ENCODE data around the gene MYPOP. TPM values are rescaled to one million over a fixed set of nuclear protein-coding genes. Genes with fewer than 3 reads are reported as not detected.

MYPOP gene
- total RNA-seq, 1 donor from 2014 or later: 1.6 TPM

DNA sequence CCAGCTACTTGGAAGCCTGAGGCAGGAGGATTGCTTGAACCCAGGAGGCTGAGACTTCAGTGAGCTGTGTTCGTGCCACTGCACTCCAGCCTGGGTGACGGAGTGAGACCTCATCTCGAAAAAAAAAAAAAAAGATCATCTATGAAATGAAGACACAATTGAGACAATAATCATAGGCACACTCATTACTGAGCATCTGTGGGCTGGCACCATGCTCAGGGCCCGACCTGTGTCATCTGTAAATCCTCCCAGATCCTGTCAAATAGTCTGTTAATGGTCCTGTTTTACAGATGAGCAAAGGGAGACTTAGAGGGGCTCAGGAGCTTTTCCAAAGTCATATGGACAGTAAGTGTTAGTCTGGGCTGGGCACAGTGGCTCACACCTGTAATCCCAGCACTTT is 16.3 kb upstream of the MYPOP start:
- TF ChIP-seq, protein P1, sequence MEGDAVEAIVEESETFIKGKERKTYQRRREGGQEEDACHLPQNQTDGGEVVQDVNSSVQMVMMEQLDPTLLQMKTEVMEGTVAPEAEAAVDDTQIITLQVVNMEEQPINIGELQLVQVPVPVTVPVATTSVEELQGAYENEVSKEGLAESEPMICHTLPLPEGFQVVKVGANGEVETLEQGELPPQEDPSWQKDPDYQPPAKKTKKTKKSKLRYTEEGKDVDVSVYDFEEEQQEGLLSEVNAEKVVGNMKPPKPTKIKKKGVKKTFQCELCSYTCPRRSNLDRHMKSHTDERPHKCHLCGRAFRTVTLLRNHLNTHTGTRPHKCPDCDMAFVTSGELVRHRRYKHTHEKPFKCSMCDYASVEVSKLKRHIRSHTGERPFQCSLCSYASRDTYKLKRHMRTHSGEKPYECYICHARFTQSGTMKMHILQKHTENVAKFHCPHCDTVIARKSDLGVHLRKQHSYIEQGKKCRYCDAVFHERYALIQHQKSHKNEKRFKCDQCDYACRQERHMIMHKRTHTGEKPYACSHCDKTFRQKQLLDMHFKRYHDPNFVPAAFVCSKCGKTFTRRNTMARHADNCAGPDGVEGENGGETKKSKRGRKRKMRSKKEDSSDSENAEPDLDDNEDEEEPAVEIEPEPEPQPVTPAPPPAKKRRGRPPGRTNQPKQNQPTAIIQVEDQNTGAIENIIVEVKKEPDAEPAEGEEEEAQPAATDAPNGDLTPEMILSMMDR (IDR thresholded peaks at IDR 0.05): no peak
- Histone ChIP-seq H3K27ac (no peak overlapping the region), H3K4me3 (no peak overlapping the region), H3K27me3 (no peaks in the 10 kb centered on the region), H3K36me3 (no peaks in the 10 kb centered on the region), H3K9me3 (no peaks in the 10 kb centered on the region), H3K4me1 (no peaks in the 10 kb centered on the region)
- no peak for DNase-seq (ENCODE audit: low spot score in 2 of 2)
- intact Hi-C loops (cut with DNase I): no loop called here

DNA sequence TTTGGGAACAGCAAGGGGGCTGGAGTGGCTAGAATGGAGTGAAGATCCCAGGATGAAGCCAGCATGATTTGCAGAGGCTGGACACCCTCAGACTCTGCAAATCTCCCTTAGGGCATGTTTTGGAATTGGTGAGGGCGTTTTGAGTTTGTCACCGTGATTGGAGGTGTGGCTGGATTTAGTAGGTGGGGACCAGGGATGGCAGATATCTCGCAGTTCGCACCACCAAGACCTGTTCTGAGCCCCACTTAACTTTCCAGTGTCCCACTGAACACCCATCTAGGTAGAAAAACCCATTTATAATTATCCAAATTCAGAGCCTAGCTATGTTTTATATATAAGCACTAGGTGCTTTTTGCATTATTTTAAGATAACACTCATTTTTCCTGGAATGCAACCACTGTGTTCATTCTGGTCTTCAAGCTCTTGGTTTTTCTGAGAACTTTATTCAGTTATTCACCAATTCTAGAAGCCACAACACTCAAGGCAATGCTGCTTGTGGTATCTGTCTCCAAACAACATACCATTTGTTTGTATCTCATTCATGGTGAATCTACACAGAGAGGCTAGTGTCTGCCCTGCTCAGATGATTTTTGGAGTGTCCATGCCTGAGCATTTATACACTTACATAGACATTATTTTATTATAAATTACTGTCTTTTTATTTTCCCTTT is 15.1 kb upstream of the MYPOP start:
- intact Hi-C loops (cut with DNase I): no loop called here
- H3K36me3 ChIP-seq: no peaks in the 10 kb centered on the region
- H3K4me3 ChIP-seq: no peak overlapping the region
- no peaks in the 10 kb centered on the region for H3K9me3 ChIP-seq
- TF ChIP-seq, protein P1 (IDR thresholded peaks at IDR 0.05): no peak
- no peaks in the 10 kb centered on the region for H3K27me3 ChIP-seq
- no peak overlapping the region for H3K27ac ChIP-seq
- H3K4me1 ChIP-seq: no peaks in the 10 kb centered on the region
- no peak for DNase-seq (ENCODE audit: low spot score in 2 of 2)

DNA sequence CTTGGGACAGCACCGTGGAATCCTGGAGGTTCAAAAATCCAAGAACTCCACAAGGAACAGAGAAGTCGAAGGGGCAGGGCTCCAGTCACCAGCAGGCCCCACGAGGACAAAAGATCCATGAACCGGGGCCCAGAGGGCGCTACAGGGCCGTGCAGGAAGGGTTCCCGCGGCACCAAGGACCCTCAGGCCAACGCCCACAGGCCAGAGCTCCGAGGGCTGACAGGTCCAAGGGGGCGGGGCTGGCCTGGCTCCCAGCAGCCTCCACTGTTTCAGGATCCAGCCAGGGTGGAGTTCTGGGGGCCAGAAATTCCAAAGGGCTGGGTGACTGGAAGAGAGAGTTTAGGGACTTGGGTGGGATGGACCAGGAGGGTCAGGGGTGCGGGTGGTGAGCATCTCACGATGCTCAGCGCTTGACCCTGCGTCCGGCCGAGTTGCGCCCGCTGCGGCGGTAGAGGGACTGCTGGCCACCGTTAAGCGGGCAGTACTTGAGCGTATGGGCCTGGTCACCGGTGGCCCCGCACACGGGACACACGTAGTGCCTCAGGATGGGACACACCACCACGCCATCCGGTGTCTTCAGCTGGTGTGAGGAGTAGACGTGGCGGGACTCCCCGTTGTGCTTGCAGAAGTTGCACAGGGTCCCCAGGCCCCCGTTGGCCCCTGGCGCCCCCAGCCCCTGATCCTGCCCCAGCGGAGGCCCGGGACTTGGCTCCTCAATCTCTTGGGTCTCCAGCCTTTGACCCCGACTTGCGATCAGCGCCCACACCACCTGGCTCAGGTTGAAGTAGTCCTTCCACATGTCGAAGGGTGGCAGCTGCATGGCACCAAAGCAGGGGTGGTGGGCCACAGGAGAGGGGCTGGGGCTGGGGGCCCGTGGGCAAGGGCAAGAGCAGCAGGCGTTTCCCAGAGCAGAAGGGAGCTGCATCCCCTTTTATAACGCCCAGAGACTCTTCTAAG is 11.7 kb upstream of the MYPOP start, which contains the start of gene NANOS2:
NANOS2 (minus strand) TSS at position 905 of the 957 bp plus-strand sequence; CDS start at position 820, 85 bp downstream.
- intact Hi-C loops (cut with DNase I): no loop called here
- DNase-seq (ENCODE audit: low spot score in 2 of 2): no peak
- no peaks in the 10 kb centered on the region for H3K27me3 ChIP-seq
- no peaks in the 10 kb centered on the region for H3K9me3 ChIP-seq
- H3K36me3 ChIP-seq: no peaks in the 10 kb centered on the region
- no peaks in the 10 kb centered on the region for H3K4me1 ChIP-seq
- H3K27ac ChIP-seq: no peak within 1 kb of the TSS
- H3K4me3 ChIP-seq: no peak within 1 kb of the TSS
- TF ChIP-seq, protein P1 (IDR thresholded peaks at IDR 0.05): no peak

DNA sequence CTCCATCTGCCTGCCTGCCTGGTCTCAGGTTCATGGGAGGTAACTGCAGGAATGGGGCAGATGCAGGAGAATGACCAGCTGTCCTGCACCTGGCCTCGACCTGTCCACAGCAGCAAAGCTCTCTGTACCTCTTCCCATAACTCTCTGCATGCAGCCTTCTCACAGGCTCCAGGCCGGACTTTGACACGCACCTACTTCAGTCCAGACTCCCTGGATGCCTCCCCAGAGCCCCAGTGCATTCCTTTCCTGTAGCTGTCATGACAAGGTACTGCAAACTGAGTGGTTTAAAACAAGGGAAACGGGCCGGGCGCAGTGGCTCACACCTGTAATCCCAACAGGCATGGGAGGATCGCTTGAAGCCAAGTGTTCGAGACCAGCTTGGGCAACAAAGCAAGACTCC is 8.9 kb upstream of the MYPOP start:
- no peak for DNase-seq (ENCODE audit: low spot score in 2 of 2)
- H3K27me3 ChIP-seq: no peaks in the 10 kb centered on the region
- no peak overlapping the region for H3K27ac ChIP-seq
- TF ChIP-seq, protein P1 (IDR thresholded peaks at IDR 0.05): no peak
- intact Hi-C loops (cut with DNase I): no loop called here
- H3K4me1 ChIP-seq: no peaks in the 10 kb centered on the region
- no peaks in the 10 kb centered on the region for H3K36me3 ChIP-seq
- no peaks in the 10 kb centered on the region for H3K9me3 ChIP-seq
- no peak overlapping the region for H3K4me3 ChIP-seq

DNA sequence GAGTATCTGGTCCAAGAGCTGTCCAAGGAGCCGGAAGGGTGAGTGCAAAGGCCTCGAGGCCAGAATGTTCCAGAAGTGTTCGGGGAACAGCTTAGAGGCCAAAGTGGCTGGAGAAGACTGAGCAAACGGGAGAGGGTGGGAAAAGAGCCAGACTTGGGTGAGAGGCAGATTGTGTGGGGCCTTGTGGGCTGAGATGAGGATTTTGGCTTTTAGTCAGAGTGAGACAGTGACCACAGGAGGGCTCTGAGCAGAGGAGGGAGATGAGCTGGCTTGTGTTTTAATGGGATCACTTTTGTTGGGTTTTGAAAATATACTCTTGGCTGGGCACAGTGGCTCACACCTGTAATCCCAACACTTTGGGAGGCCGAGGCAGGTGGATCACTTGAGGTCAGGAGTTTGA is 6.5 kb upstream of the MYPOP start:
- H3K36me3 ChIP-seq: no peaks in the 10 kb centered on the region
- intact Hi-C loops (cut with DNase I): no loop called here
- H3K27me3 ChIP-seq: no peaks in the 10 kb centered on the region
- no peaks in the 10 kb centered on the region for H3K9me3 ChIP-seq
- TF ChIP-seq, protein P1 (IDR thresholded peaks at IDR 0.05): no peak
- no peak overlapping the region for H3K4me3 ChIP-seq
- no peak overlapping the region for H3K27ac ChIP-seq
- no peaks in the 10 kb centered on the region for H3K4me1 ChIP-seq
- DNase-seq (ENCODE audit: low spot score in 2 of 2): no peak
